ENCODE results near the gene HSD17B4. TPM values are rescaled to one million over a fixed set of nuclear protein-coding genes. Genes with fewer than 3 reads are reported as not detected.

HSD17B4 gene
- total RNA-seq, 4 donors from 2014 or later, result 71.6 to 90.6 (median 86.2) TPM

- Histone ChIP-seq H3K4me1 (no peaks in the 10 kb centered on the region), H3K9me3 (peaks cover 0 to 25% (median 18%) of the 10 kb centered on the region in 4 donors), H3K27me3 (no peaks in the 10 kb centered on the region), H3K36me3 (peaks cover 0 to 22% (median 8%) of the 10 kb centered on the region in 4 donors), H3K27ac (replicated peaks in 1 of 4) (no peak overlapping the region), H3K4me3 (no peak overlapping the region)
- TF ChIP-seq POLR2AphosphoS5 (IDR thresholded peaks at IDR 0.05) (no peak), POLR2A (IDR thresholded peaks at IDR 0.05; ENCODE audit: low read depth) (no peak), CTCF (IDR thresholded peaks at IDR 0.05) (no peak), EP300 (IDR thresholded peaks at IDR 0.05) (no peak)
- 96% methylated on average over 3 of the region's 3 CpGs for WGBS
- DNase-seq (ENCODE audit: extremely low spot score), result no peak
- intact Hi-C loops (cut with DNase I), result no loop called here
Measured at GRCh38 chr5:119470105-119470763, 17.9 kb downstream of the HSD17B4 start.

- peaks cover 0 to 22% (median 8%) of the 10 kb centered on the region in 4 donors for H3K36me3 ChIP-seq
- H3K4me3 ChIP-seq, result no peak overlapping the region
- H3K4me1 ChIP-seq, result no peaks in the 10 kb centered on the region
- intact Hi-C loops (cut with DNase I), result no loop called here
- WGBS, result 65% methylated on average over 3 of the region's 3 CpGs
- peaks cover 0 to 25% (median 18%) of the 10 kb centered on the region in 4 donors for H3K9me3 ChIP-seq
- DNase-seq (ENCODE audit: extremely low spot score), result no peak
- no peak overlapping the region for H3K27ac ChIP-seq (replicated peaks in 1 of 4)
- H3K27me3 ChIP-seq, result no peaks in the 10 kb centered on the region
- no peak for TF ChIP-seq POLR2AphosphoS5 (IDR thresholded peaks at IDR 0.05)
- TF ChIP-seq POLR2A (IDR thresholded peaks at IDR 0.05; ENCODE audit: low read depth), result no peak
- TF ChIP-seq CTCF (IDR thresholded peaks at IDR 0.05), result peak; percentile 8 to 53 (median 27)
- no peak for TF ChIP-seq EP300 (IDR thresholded peaks at IDR 0.05)
Measured at GRCh38 chr5:119470851-119471451, 18.7 kb downstream of the HSD17B4 start.

GRCh38 chr5:119473241-119473640 lies 20.9 kb downstream of the HSD17B4 start:
- Histone ChIP-seq H3K4me1 (no peaks in the 10 kb centered on the region), H3K4me3 (no peak overlapping the region), H3K27me3 (no peaks in the 10 kb centered on the region), H3K27ac (replicated peaks in 1 of 4) (no peak overlapping the region), H3K9me3 (peaks cover 0 to 13% (median 12%) of the 10 kb centered on the region in 4 donors), H3K36me3 (peaks cover 0 to 38% (median 23%) of the 10 kb centered on the region in 4 donors)
- WGBS, result 95% methylated on average over 1 of the region's 1 CpG
- TF ChIP-seq EP300 (IDR thresholded peaks at IDR 0.05) (no peak), POLR2A (IDR thresholded peaks at IDR 0.05; ENCODE audit: low read depth) (no peak), POLR2AphosphoS5 (IDR thresholded peaks at IDR 0.05) (no peak), CTCF (IDR thresholded peaks at IDR 0.05) (no peak)
- intact Hi-C loops (cut with DNase I), result no loop called here
- no peak for DNase-seq (ENCODE audit: extremely low spot score)

GRCh38 chr5:119476341-119476740 lies 24.0 kb downstream of the HSD17B4 start:
- H3K27me3 ChIP-seq, result no peaks in the 10 kb centered on the region
- 63% methylated on average over 1 of the region's 1 CpG for WGBS
- peaks cover 4 to 60% (median 35%) of the 10 kb centered on the region in 4 donors for H3K36me3 ChIP-seq
- H3K4me1 ChIP-seq, result no peaks in the 10 kb centered on the region
- intact Hi-C loops (cut with DNase I), result no loop called here
- H3K9me3 ChIP-seq, result no peaks in the 10 kb centered on the region
- TF ChIP-seq CTCF (IDR thresholded peaks at IDR 0.05) (no peak), EP300 (IDR thresholded peaks at IDR 0.05) (no peak), POLR2AphosphoS5 (IDR thresholded peaks at IDR 0.05) (no peak), POLR2A (IDR thresholded peaks at IDR 0.05; ENCODE audit: low read depth) (no peak)
- no peak for DNase-seq (ENCODE audit: extremely low spot score)
- no peak overlapping the region for H3K4me3 ChIP-seq
- H3K27ac ChIP-seq (replicated peaks in 1 of 4), result no peak overlapping the region

Data from esophagus muscularis mucosa (tissue), 4 donors.